Aortic smooth muscle cell (primary cell): ENCODE results near the gene AURKAIP1. TPM values are rescaled to one million over a fixed set of nuclear protein-coding genes. Genes with fewer than 3 reads are reported as not detected.

ENCODE experiments used
- total RNA-seq: library from RNA; depleted of rRNA; stranded (reverse); fragments of >200 nt; gene quantifications from 2 replicates; pipeline ENCODE4 v1.2.3, GENCODE V29; 2014

Gene AURKAIP1
- 98.4 and 131 TPM in 2 replicates for total RNA-seq

GRCh38 chr1:1374929-1375662 is at the start of gene AURKAIP1:
TSS of gene AURKAIP1 (minus strand) at chr1:1375207. CDS start at chr1:1374756, 451 bp downstream.

GRCh38 chr1:1421147-1421906 is 46.3 kb upstream of the AURKAIP1 start, which contains the start of gene ANKRD65:
TSS of gene ANKRD65 (minus strand) at chr1:1421276. CDS start at chr1:1421005, 271 bp downstream.

GRCh38 chr1:1406821-1407635 is 32.0 kb upstream of the AURKAIP1 start, which contains the start of gene MRPL20:
TSS of gene MRPL20 (minus strand) at chr1:1407293. CDS start at chr1:1407217, 76 bp downstream.

GRCh38 chr1:1399187-1399871 is 24.3 kb upstream of the AURKAIP1 start, which contains the start of gene CCNL2:
TSS of gene CCNL2 (minus strand) at chr1:1399335. CDS start at chr1:1399306, 29 bp downstream.

GRCh38 chr1:1358433-1359271 is 16.4 kb downstream of the AURKAIP1 start, which contains the start of gene MXRA8:
TSS of gene MXRA8 (minus strand) at chr1:1358555. CDS start at chr1:1358504, 51 bp downstream.

GRCh38 chr1:1349256-1350012 is 25.6 kb downstream of the AURKAIP1 start, which contains the start of gene DVL1:
TSS of gene DVL1 (minus strand) at chr1:1349418. CDS start at chr1:1349065, 353 bp downstream.

GRCh38 chr1:1331068-1331965 is 43.7 kb downstream of the AURKAIP1 start, which contains the start of gene TAS1R3:
TSS of gene TAS1R3 (plus strand) at chr1:1331280. CDS start at chr1:1331346, 66 bp downstream.

GRCh38 chr1:1324524-1325287 is 50.3 kb downstream of the AURKAIP1 start, which contains the start of the genes CPTP and INTS11:
TSS of gene CPTP (plus strand) at chr1:1324802. CDS start at chr1:1326911, 2,109 bp downstream.
TSS of gene INTS11 (minus strand) at chr1:1324660. CDS start at chr1:1324608, 52 bp downstream.

Other genes with a start within 250 kb of the AURKAIP1 start
- gene TTLL10, start 201.3 kb downstream of the AURKAIP1 start, total RNA-seq, result not detected in 2 replicates
- gene TNFRSF18, start 168.6 kb downstream of the AURKAIP1 start, total RNA-seq, result not detected in 2 replicates
- 0.12 and 0.13 TPM in 2 replicates for gene TNFRSF4, start 161.1 kb downstream of the AURKAIP1 start, total RNA-seq
- gene SDF4, start 143.2 kb downstream of the AURKAIP1 start, total RNA-seq, result 116 and 143 TPM in 2 replicates
- gene B3GALT6, start 143.0 kb downstream of the AURKAIP1 start, total RNA-seq, result 16.3 and 21.9 TPM in 2 replicates
- 0.40 and 0.75 TPM in 2 replicates for gene C1QTNF12, start 128.5 kb downstream of the AURKAIP1 start, total RNA-seq
- gene UBE2J2, start 101.4 kb downstream of the AURKAIP1 start, total RNA-seq, result 25.6 and 34.3 TPM in 2 replicates
- gene SCNN1D, start 94.8 kb downstream of the AURKAIP1 start, total RNA-seq, result 0.53 and 0.68 TPM in 2 replicates
- gene ACAP3, start 67.3 kb downstream of the AURKAIP1 start, total RNA-seq, result 35.4 and 38.3 TPM in 2 replicates
- gene PUSL1, start 66.6 kb downstream of the AURKAIP1 start, total RNA-seq, result 11.4 and 16.8 TPM in 2 replicates
- 57.1 and 58.8 TPM in 2 replicates for gene INTS11, start 50.5 kb downstream of the AURKAIP1 start, total RNA-seq
- gene CPTP, start 50.4 kb downstream of the AURKAIP1 start, total RNA-seq, result 8.6 and 9.9 TPM in 2 replicates
- 0.06 and 0.26 TPM in 2 replicates for gene TAS1R3, start 43.9 kb downstream of the AURKAIP1 start, total RNA-seq
- 63.8 and 102 TPM in 2 replicates for gene DVL1, start 25.8 kb downstream of the AURKAIP1 start, total RNA-seq
- gene MXRA8, start 16.7 kb downstream of the AURKAIP1 start, total RNA-seq, result 282 and 369 TPM in 2 replicates
- gene CCNL2, start 24.1 kb upstream of the AURKAIP1 start, total RNA-seq, result 103 and 125 TPM in 2 replicates
- gene MRPL20, start 32.1 kb upstream of the AURKAIP1 start, total RNA-seq, result 119 and 121 TPM in 2 replicates
- gene ANKRD65, start 46.1 kb upstream of the AURKAIP1 start, total RNA-seq, result 0.37 and 0.40 TPM in 2 replicates
- 1.6 and 2.5 TPM in 2 replicates for gene VWA1, start 60.5 kb upstream of the AURKAIP1 start, total RNA-seq
- gene ATAD3C, start 74.5 kb upstream of the AURKAIP1 start, total RNA-seq, result 0.56 and 0.66 TPM in 2 replicates
- 14.2 and 22.7 TPM in 2 replicates for gene ATAD3B, start 96.6 kb upstream of the AURKAIP1 start, total RNA-seq
- gene ATAD3A, start 137.0 kb upstream of the AURKAIP1 start, total RNA-seq, result 22.9 and 47.2 TPM in 2 replicates
- 2.0 and 2.8 TPM in 2 replicates for gene TMEM240, start 165.4 kb upstream of the AURKAIP1 start, total RNA-seq
- gene SSU72, start 199.7 kb upstream of the AURKAIP1 start, total RNA-seq, result 51.3 and 54.8 TPM in 2 replicates
- gene FNDC10, start 224.9 kb upstream of the AURKAIP1 start, total RNA-seq, result 0.79 and 0.87 TPM in 2 replicates
- gene MIB2, start 240.3 kb upstream of the AURKAIP1 start, total RNA-seq, result 43.3 and 58.3 TPM in 2 replicates